Mammary microvascular endothelial cell (primary cell): ENCODE data around the gene HSF2. TPM values are rescaled to one million over a fixed set of nuclear protein-coding genes. Genes with fewer than 3 reads are reported as not detected.

ENCODE experiments used
- total RNA-seq: library from RNA; depleted of rRNA; stranded (reverse); fragments of >200 nt; gene quantifications from 2 replicates; pipeline ENCODE4 v1.2.3, GENCODE V29; 2015

The HSF2 gene
- 12.0 and 16.1 TPM in 2 replicates for total RNA-seq

GRCh38 chr6:122399348-122400120 lies at the start of gene HSF2:
TSS of gene HSF2 (plus strand) at chr6:122399652. CDS start at chr6:122399738, 86 bp downstream.

GRCh38 chr6:122471107-122472021 lies 71.9 kb downstream of the HSF2 start, which contains the start of gene SERINC1:
TSS of gene SERINC1 (minus strand) at chr6:122471807. CDS start at chr6:122471737, 70 bp downstream.

Other genes starting within 250 kb of the HSF2 start
- gene SERINC1, start 72.2 kb downstream of the HSF2 start, total RNA-seq: 85.4 and 86.7 TPM in 2 replicates
- gene PKIB, start 210.8 kb downstream of the HSF2 start, total RNA-seq: 0.15 TPM in 1 of 2 replicates, not detected in the other